Activated naive CD4-positive, alpha-beta T cell treated with Interleukin-2 at 50 U/mL for 16 hours (primary cell): ENCODE results near the gene HARS2.
"Not testable (repeated sequence)": the region's sequence is repeated elsewhere in the genome, so short reads cannot be mapped to it uniquely, and the experiment has no call there.

Experiments
- DNase-seq: peaks from one replicate; pipeline ENCODE4 v3.0.0-alpha.2; 2020

The HARS2 gene

GRCh38 chr5:140700177-140701144 is 9.2 kb downstream of the HARS2 start, which contains the start of gene ZMAT2:
TSS of gene ZMAT2 (plus strand) at chr5:140700447. CDS start at chr5:140700461, 14 bp downstream.
- DNase-seq = peak; percentile 95

- no peak for DNase-seq
Observed at GRCh38 chr5:140707812-140708211, 16.6 kb downstream of the HARS2 start.

DNA sequence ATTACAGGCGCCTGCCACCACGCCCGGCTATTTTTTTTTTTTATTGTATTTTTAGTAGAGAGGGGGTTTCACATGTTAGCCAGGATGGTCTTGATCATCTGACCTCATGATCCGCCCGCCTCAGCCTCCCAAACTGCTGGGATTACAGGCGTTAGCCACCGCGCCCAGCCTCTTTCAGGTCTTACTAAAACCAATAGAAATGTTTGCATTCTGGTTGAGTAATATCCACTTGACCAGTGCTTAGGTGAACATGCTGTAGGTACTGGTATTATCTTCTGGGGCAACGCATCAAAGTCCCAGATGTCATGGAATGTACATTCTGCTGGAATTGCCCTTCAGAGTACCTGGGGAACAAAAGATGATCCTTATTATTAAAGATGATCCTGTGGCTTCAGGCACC is 17.5 kb downstream of the HARS2 start:
- not testable (repeated sequence) for DNase-seq

GRCh38 chr5:140710899-140711552 is 19.8 kb downstream of the HARS2 start:
- peak; percentile 80 for DNase-seq

GRCh38 chr5:140711794-140712193 is 20.5 kb downstream of the HARS2 start:
- no peak for DNase-seq

DNA sequence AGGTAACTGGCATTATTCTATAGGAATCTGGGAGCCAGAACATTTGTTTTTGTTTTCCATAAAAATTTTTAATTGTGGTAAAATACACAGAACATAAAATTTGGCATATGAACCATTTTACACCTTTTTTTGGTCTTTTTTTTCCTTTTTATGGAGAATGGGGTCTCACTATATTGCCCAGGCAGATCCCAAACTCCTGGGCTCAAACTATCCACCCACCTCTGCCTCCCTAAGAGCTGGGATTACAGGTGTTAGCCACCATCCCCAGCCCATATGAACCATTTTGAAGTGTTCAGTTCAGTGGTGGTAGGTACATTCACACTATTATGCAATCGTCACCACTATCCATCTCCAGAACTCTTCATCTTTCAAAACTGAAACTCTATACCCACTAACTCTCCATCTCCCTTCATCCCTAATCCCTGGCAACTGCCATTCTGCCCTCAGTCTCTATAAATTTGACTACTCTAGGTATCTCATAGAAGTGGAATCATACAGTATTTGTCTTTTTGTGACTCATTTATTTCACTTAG is 22.4 kb downstream of the HARS2 start:
- no peak for DNase-seq

GRCh38 chr5:140716238-140716637 is 25.0 kb downstream of the HARS2 start:
- not testable (repeated sequence) for DNase-seq

- no peak for DNase-seq
Observed at GRCh38 chr5:140718266-140718592, 27.0 kb downstream of the HARS2 start.

DNA sequence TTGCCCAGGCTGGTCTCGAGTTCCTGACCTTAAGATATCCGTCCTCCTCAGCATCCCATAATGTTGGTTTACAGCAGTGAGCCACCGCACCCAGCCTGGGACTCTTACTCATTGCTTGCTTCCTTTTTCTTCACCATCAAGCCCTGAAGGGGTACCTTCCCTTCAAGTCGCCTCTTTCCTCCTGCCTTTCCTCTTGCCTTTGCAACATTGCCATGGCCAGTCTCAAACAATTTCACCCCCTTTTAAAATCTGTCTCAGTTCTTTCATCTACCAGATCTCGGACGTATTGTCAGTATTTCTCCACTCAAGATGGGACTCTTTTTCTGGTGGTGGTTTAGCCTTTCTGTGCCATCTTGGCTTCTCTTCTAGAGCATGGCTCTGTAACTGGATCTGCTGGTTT is 29.5 kb downstream of the HARS2 start:
- DNase-seq = not testable (repeated sequence)

GRCh38 chr5:140721395-140721794 is 30.1 kb downstream of the HARS2 start:
- not testable (repeated sequence) for DNase-seq

DNA sequence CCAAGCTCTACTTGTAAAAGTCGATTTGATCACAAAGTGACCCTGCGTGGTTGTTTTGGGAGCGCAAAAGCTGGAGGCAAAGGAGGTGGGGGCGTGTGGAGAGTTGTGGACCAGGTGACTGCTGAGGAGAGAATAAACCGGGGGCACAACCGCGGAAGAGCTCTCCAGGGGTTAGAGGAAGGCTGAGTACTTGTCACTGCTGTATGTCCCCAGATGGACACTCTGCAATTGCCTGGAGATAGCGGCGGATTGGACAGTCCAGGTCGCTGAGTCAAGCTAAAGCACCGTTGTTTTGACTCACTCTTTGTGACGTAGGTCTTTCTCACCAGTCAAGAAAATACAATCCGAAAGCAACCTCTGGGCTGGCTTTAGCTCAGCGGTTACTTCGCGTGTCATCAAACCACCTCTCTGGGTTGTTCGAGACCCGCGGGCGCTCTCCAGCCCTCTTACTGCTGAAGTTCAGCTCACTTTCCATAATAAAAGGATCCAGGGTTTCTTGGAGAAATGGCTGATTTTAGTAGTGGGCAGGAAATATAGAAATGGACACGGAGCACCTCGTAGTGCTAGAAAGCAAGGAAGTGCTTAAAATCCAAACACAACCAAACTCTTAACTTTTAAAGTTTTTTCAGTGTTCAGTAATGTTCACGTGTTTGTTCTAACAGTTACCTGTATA is 34.7 kb downstream of the HARS2 start:
- peak; percentile 80 for DNase-seq

DNA sequence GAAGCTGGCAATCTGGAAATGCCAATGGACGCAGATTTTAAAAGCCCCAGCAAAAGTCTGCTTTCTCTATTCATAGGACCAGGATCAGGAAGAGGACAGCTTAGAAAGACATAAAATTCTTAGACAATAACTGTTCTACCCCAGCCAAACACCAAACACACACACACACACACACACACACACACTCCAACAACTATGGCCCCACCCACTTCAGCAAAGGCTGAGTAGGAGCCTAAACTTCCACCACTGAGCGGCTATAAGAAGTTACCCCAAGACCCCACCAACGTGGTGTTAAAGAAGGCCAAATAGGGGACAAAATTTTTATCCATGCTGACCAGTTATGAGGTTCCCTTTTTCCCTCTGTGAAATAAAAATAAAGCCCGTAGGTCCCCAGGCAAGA is 41.8 kb downstream of the HARS2 start:
- DNase-seq = no peak

DNA sequence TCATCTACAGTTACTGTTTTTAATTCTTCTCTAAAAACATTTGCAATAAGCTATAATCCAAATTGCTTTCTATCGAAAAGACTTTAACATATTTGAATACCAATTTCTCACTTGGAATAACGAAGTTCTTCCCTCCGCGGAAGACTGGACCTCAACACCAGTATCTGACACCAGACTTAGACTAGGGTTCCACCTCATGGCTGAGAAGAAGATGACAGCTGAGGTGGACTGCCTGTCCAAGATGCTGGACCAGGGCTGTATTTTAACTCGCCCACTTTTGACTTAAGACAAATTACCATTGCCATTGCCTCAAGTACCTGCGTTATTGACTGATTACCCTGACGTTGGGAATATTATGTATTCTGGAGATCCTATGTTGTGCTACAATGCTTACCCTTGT is 43.1 kb downstream of the HARS2 start:
- no peak for DNase-seq

DNA sequence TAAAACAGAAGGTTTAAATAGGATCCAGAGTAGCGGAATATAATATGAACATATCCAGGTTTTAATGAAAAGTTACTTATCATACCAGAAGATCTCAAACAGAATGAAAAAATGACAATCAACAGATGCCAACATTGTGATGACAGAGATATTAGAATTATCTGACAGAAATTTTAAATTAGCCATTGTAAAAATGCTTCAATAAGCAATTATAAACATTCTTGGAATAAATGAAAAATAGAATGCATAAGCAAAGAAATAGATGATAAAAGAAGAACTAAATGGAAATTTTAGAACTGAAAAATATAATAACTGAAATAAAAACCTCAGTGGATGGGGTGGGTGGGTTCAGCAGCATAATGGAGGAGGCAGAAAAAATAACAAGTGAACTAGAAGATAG is 46.2 kb downstream of the HARS2 start:
- no peak for DNase-seq

DNA sequence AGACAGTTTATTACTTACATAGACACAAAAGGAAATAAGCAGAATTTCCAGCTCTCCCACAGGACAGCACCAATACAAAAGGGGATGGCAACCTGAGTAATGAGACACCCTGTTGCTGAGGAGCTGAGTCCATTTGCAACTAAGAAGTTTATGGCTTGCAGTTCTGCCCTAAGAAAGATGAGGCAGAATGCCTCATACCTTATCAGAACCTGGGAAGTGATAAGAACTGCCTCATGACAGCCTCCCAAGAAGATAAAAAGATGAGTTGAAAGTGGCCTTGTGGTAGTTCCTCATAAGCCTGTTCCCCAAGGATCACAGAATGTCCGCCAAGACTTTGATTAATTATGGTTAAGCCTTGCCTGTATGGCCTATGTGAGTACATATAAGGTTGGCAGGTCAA is 50.7 kb downstream of the HARS2 start:
- no peak for DNase-seq
